Endodermal cell (in vitro differentiated cells): ENCODE measurements around the gene HEXA. TPM values are rescaled to one million over a fixed set of nuclear protein-coding genes. Genes with fewer than 3 reads are reported as not detected.

ENCODE experiments used
- DNase-seq: peaks from one replicate; pipeline ENCODE4 v3.0.0-alpha.2; 2017
- H3K27ac ChIP-seq: 2 replicates; pipeline ENCODE4 v1.5.1; 2013; ENCODE audit warnings: mild to moderate bottlenecking, low read depth, low read length, moderate library complexity
- H3K27me3 ChIP-seq: 2 replicates; pipeline ENCODE4 v1.6.1; 2013; ENCODE audit warnings: mild to moderate bottlenecking, low read length, moderate library complexity; ENCODE audit not compliant: insufficient read depth, control insufficient read depth, poor library complexity, severe bottlenecking
- H3K36me3 ChIP-seq: 2 replicates; pipeline ENCODE4 v1.7.0; 2013; ENCODE audit warnings: mild to moderate bottlenecking, low read length, moderate library complexity; ENCODE audit not compliant: control insufficient read depth, insufficient read depth
- H3K4me1 ChIP-seq: one replicate; pipeline ENCODE4 v1.7.0; 2013; ENCODE audit warnings: low read length; ENCODE audit not compliant: control insufficient read depth, insufficient read depth
- H3K4me3 ChIP-seq: 2 replicates; pipeline ENCODE4 v1.5.1; 2013; ENCODE audit warnings: mild to moderate bottlenecking, low read length, moderate library complexity
- H3K9ac ChIP-seq: 2 replicates; pipeline ENCODE4 v1.6.1; 2013; ENCODE audit warnings: mild to moderate bottlenecking, low read length, moderate library complexity; ENCODE audit not compliant: poor library complexity, severe bottlenecking; ENCODE audit errors: extremely low read depth
- H3K9me3 ChIP-seq: 2 replicates; pipeline ENCODE4 v1.6.1; 2013; ENCODE audit warnings: mild to moderate bottlenecking, low read length, moderate library complexity; ENCODE audit not compliant: control insufficient read depth
- H3K27ac Mint-ChIP-seq: 2 replicates; pipeline ENCODE4 v1.8.0; 2020; ENCODE audit warnings: mixed read lengths
- H3K27me3 Mint-ChIP-seq: 2 replicates; pipeline ENCODE4 v1.8.0; 2021; ENCODE audit warnings: mild to moderate bottlenecking, mixed read lengths; ENCODE audit not compliant: insufficient read depth
- H3K36me3 Mint-ChIP-seq: 2 replicates; pipeline ENCODE4 v1.8.0; 2020; ENCODE audit warnings: low read depth, mixed read lengths
- H3K4me1 Mint-ChIP-seq: 2 replicates; pipeline ENCODE4 v1.8.0; 2020; ENCODE audit warnings: mixed read lengths
- H3K4me3 Mint-ChIP-seq: 2 replicates; pipeline ENCODE4 v1.8.0; 2020; ENCODE audit warnings: mild to moderate bottlenecking, moderate library complexity, mixed read lengths
- H3K9me3 Mint-ChIP-seq: 2 replicates; pipeline ENCODE4 v1.8.0; 2020; ENCODE audit warnings: mild to moderate bottlenecking, mixed read lengths
- WGBS, 2 experiments: methylation state at CpG; one replicate each; pipeline versions ENCODE4 v1.1.5 to v1.1.7; 2013; ENCODE audit warnings: missing lambda C conversion rate in 2 of 2, mixed read lengths in 1 of 2; ENCODE audit not compliant: insufficient coverage in 1 of 2, insufficient read length in 1 of 2; 5-methylcytosine and 5-hydroxymethylcytosine counted together
- total RNA-seq, 2 donors: library from RNA; stranded (reverse); fragmentation: NEBNext Ultra II Directional in 1 of 2; extraction: Animal tissue kit (Norgen Biotek cat#: 25700) in 1 of 2; gene quantifications; 2 replicates in 1 of 2; 3 replicates in 1 of 2; pipeline ENCODE4 v1.2.1, GENCODE V29; 2021
- TF ChIP-seq, protein P1 (sequence below): fragments of 200-600 bp; sonication (generic); conservative IDR thresholded peaks from 2 replicates; pipeline ENCODE4 v1.5.0; 2021; ENCODE audit warnings: antibody characterized with exemption, mild to moderate bottlenecking

HEXA gene
- total RNA-seq, 2 donors from 2014 or later = 102 to 104 TPM

DNA sequence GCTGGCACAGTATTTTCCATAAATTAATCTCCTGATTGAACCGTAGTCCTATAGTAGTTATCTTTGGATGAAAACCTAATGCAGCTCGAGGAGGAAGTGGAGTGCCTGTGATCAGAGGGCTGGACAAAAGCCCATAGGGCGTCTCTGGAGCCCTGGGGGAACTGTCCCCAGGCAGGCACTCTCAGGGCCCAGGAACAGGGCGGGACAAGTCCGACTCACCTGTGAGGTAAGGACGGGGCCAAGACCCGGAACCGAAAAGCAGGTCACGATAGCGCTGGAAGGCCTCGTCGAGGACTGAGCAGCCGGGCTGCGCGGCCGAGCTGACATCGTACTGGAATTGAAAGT, 341 bp downstream of the HEXA start:
- peak overlapping the region; percentile 94 for H3K27ac Mint-ChIP-seq
- peaks cover 7% of the 10 kb centered on the region for H3K27me3 ChIP-seq
- peaks cover 8% of the 10 kb centered on the region for H3K27me3 Mint-ChIP-seq
- H3K9me3 ChIP-seq = no peaks in the 10 kb centered on the region
- H3K4me1 Mint-ChIP-seq = peaks cover 12% of the 10 kb centered on the region
- peak overlapping the region; percentile 89 for H3K4me3 Mint-ChIP-seq
- no peak for DNase-seq
- peak overlapping the region; percentile 96 for H3K4me3 ChIP-seq
- peaks cover under 1% of the 10 kb centered on the region for H3K36me3 Mint-ChIP-seq
- H3K27ac ChIP-seq = no peak overlapping the region
- H3K9ac ChIP-seq = peak overlapping the region; percentile 87
- 0 to 3% methylated on average over 3 to 17 of the region's 17 CpGs for WGBS, 2 experiments
- H3K9me3 Mint-ChIP-seq = no peaks in the 10 kb centered on the region
- no peaks in the 10 kb centered on the region for H3K36me3 ChIP-seq
- H3K4me1 ChIP-seq = no peaks in the 10 kb centered on the region
- TF ChIP-seq, protein P1, sequence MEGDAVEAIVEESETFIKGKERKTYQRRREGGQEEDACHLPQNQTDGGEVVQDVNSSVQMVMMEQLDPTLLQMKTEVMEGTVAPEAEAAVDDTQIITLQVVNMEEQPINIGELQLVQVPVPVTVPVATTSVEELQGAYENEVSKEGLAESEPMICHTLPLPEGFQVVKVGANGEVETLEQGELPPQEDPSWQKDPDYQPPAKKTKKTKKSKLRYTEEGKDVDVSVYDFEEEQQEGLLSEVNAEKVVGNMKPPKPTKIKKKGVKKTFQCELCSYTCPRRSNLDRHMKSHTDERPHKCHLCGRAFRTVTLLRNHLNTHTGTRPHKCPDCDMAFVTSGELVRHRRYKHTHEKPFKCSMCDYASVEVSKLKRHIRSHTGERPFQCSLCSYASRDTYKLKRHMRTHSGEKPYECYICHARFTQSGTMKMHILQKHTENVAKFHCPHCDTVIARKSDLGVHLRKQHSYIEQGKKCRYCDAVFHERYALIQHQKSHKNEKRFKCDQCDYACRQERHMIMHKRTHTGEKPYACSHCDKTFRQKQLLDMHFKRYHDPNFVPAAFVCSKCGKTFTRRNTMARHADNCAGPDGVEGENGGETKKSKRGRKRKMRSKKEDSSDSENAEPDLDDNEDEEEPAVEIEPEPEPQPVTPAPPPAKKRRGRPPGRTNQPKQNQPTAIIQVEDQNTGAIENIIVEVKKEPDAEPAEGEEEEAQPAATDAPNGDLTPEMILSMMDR = no peak

DNA sequence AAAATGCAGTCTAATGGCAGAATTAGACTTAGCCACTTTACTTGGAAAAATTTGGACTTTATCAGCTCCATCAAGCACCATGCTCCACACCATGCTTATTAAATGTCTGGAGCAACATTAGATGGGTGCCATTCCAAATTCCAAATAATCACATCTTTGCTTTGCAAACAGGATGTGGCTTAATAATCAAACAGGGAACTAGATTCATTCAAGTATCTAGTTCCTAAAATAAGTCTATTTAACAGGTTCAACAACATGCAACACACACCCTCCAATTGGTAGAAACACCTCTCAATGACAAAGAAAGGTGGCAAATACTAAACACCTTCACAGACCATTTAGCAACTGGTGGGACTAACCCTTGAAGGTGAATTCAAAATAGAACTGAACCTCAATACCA, 3.5 kb downstream of the HEXA start:
- Mint-ChIP-seq H3K4me3 (no peak overlapping the region), H3K36me3 (peaks cover 7% of the 10 kb centered on the region), H3K27ac (no peak overlapping the region), H3K4me1 (peaks cover 12% of the 10 kb centered on the region), H3K27me3 (no peaks in the 10 kb centered on the region), H3K9me3 (no peaks in the 10 kb centered on the region)
- H3K4me3 ChIP-seq = no peak overlapping the region
- no peaks in the 10 kb centered on the region for H3K9me3 ChIP-seq
- no peaks in the 10 kb centered on the region for H3K4me1 ChIP-seq
- no peaks in the 10 kb centered on the region for H3K27me3 ChIP-seq
- TF ChIP-seq, protein P1 = no peak
- peaks cover 16% of the 10 kb centered on the region for H3K36me3 ChIP-seq
- H3K27ac ChIP-seq = no peak overlapping the region
- DNase-seq = no peak
- H3K9ac ChIP-seq = no peak overlapping the region

DNA sequence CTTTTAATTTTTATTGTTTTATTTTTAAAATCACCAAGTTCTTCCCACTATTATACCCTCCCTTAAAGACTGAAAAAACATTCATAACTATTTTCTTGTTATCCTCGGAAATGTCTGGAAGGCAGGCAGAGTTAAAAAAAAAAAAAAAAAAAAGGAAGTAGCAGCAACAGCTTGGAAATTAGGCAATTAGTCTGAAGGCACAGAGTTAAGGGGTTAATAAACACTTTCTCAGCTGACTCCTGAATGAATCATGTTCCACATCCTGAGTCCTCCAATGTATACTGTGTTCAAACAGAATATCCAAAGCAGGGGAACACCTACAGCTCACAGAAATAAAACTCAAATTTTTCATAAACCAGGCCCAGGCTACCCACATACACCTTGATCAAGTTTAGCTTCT, 5.8 kb downstream of the HEXA start:
- 100% methylated on average over 1 of the region's 1 CpG; no CpG with 5 or more reads in 1 of the 2 experiments for WGBS, 2 experiments
- no peak for DNase-seq
- no peak overlapping the region for H3K27ac Mint-ChIP-seq
- Histone ChIP-seq H3K9ac (no peak overlapping the region), H3K9me3 (no peaks in the 10 kb centered on the region), H3K4me1 (no peaks in the 10 kb centered on the region), H3K4me3 (no peak overlapping the region), H3K27ac (no peak overlapping the region), H3K36me3 (peaks cover 23% of the 10 kb centered on the region), H3K27me3 (no peaks in the 10 kb centered on the region)
- H3K4me3 Mint-ChIP-seq = no peak overlapping the region
- H3K36me3 Mint-ChIP-seq = peaks cover 16% of the 10 kb centered on the region
- peaks cover 5% of the 10 kb centered on the region for H3K4me1 Mint-ChIP-seq
- H3K9me3 Mint-ChIP-seq = no peaks in the 10 kb centered on the region
- no peaks in the 10 kb centered on the region for H3K27me3 Mint-ChIP-seq
- TF ChIP-seq, protein P1 = no peak
